ENCODE results near the gene PLXNA4.

PLXNA4 gene

GRCh38 chr7:132441935-132442334 is 134.3 kb downstream of the PLXNA4 start:
- Histone ChIP-seq H3K4me1 (ENCODE audit: control insufficient read depth, insufficient read depth, low read length, unreplicated experiment) (no peaks in the 10 kb centered on the region), H3K36me3 (ENCODE audit: insufficient read depth, low read length) (no peaks in the 10 kb centered on the region), H3K4me3 (ENCODE audit: low read depth, low read length) (no peak overlapping the region), H3K27me3 (ENCODE audit: insufficient read depth, low read length) (no peaks in the 10 kb centered on the region), H3K27ac (ENCODE audit: low read depth, low read length) (no peak overlapping the region), H3K79me2 (ENCODE audit: control insufficient read depth, insufficient read depth, low read length, unreplicated experiment) (no peaks in the 10 kb centered on the region), H2AFZ (ENCODE audit: low read length, unreplicated experiment) (no peak overlapping the region)

GRCh38 chr7:132440151-132440550 is 136.1 kb downstream of the PLXNA4 start:
- Histone ChIP-seq H3K79me2 (ENCODE audit: control insufficient read depth, insufficient read depth, low read length, unreplicated experiment) (no peaks in the 10 kb centered on the region), H3K4me1 (ENCODE audit: control insufficient read depth, insufficient read depth, low read length, unreplicated experiment) (no peaks in the 10 kb centered on the region), H3K27me3 (ENCODE audit: insufficient read depth, low read length) (no peaks in the 10 kb centered on the region), H3K36me3 (ENCODE audit: insufficient read depth, low read length) (no peaks in the 10 kb centered on the region), H3K27ac (ENCODE audit: low read depth, low read length) (no peak overlapping the region), H2AFZ (ENCODE audit: low read length, unreplicated experiment) (no peak overlapping the region), H3K4me3 (ENCODE audit: low read depth, low read length) (no peak overlapping the region)

- H3K36me3 ChIP-seq (ENCODE audit: insufficient read depth, low read length) = no peaks in the 10 kb centered on the region
- H3K27ac ChIP-seq (ENCODE audit: low read depth, low read length) = no peak overlapping the region
- H3K4me3 ChIP-seq (ENCODE audit: low read depth, low read length) = no peak overlapping the region
- no peaks in the 10 kb centered on the region for H3K4me1 ChIP-seq (ENCODE audit: control insufficient read depth, insufficient read depth, low read length, unreplicated experiment)
- no peaks in the 10 kb centered on the region for H3K79me2 ChIP-seq (ENCODE audit: control insufficient read depth, insufficient read depth, low read length, unreplicated experiment)
- no peak overlapping the region for H2AFZ ChIP-seq (ENCODE audit: low read length, unreplicated experiment)
- no peaks in the 10 kb centered on the region for H3K27me3 ChIP-seq (ENCODE audit: insufficient read depth, low read length)
Observed at GRCh38 chr7:132438926-132439325, 137.3 kb downstream of the PLXNA4 start.

GRCh38 chr7:132437730-132438129 is 138.5 kb downstream of the PLXNA4 start:
- H2AFZ ChIP-seq (ENCODE audit: low read length, unreplicated experiment) = no peak overlapping the region
- H3K4me1 ChIP-seq (ENCODE audit: control insufficient read depth, insufficient read depth, low read length, unreplicated experiment) = no peaks in the 10 kb centered on the region
- no peak overlapping the region for H3K4me3 ChIP-seq (ENCODE audit: low read depth, low read length)
- no peak overlapping the region for H3K27ac ChIP-seq (ENCODE audit: low read depth, low read length)
- H3K27me3 ChIP-seq (ENCODE audit: insufficient read depth, low read length) = no peaks in the 10 kb centered on the region
- no peaks in the 10 kb centered on the region for H3K36me3 ChIP-seq (ENCODE audit: insufficient read depth, low read length)
- no peaks in the 10 kb centered on the region for H3K79me2 ChIP-seq (ENCODE audit: control insufficient read depth, insufficient read depth, low read length, unreplicated experiment)

GRCh38 chr7:132436121-132436520 is 140.1 kb downstream of the PLXNA4 start:
- Histone ChIP-seq H2AFZ (ENCODE audit: low read length, unreplicated experiment) (no peak overlapping the region), H3K4me3 (ENCODE audit: low read depth, low read length) (no peak overlapping the region), H3K4me1 (ENCODE audit: control insufficient read depth, insufficient read depth, low read length, unreplicated experiment) (peaks cover 9% of the 10 kb centered on the region), H3K36me3 (ENCODE audit: insufficient read depth, low read length) (no peaks in the 10 kb centered on the region), H3K27me3 (ENCODE audit: insufficient read depth, low read length) (no peaks in the 10 kb centered on the region), H3K27ac (ENCODE audit: low read depth, low read length) (no peak overlapping the region), H3K79me2 (ENCODE audit: control insufficient read depth, insufficient read depth, low read length, unreplicated experiment) (no peaks in the 10 kb centered on the region)

GRCh38 chr7:132435016-132435990 is 141.0 kb downstream of the PLXNA4 start:
- Histone ChIP-seq H3K4me3 (ENCODE audit: low read depth, low read length) (no peak overlapping the region), H3K36me3 (ENCODE audit: insufficient read depth, low read length) (no peaks in the 10 kb centered on the region), H3K4me1 (ENCODE audit: control insufficient read depth, insufficient read depth, low read length, unreplicated experiment) (peaks cover 15% of the 10 kb centered on the region), H3K27me3 (ENCODE audit: insufficient read depth, low read length) (no peaks in the 10 kb centered on the region), H3K79me2 (ENCODE audit: control insufficient read depth, insufficient read depth, low read length, unreplicated experiment) (no peaks in the 10 kb centered on the region), H2AFZ (ENCODE audit: low read length, unreplicated experiment) (no peak overlapping the region), H3K27ac (ENCODE audit: low read depth, low read length) (no peak overlapping the region)

GRCh38 chr7:132434041-132434440 is 142.2 kb downstream of the PLXNA4 start:
- Histone ChIP-seq H2AFZ (ENCODE audit: low read length, unreplicated experiment) (no peak overlapping the region), H3K4me3 (ENCODE audit: low read depth, low read length) (no peak overlapping the region), H3K36me3 (ENCODE audit: insufficient read depth, low read length) (no peaks in the 10 kb centered on the region), H3K27me3 (ENCODE audit: insufficient read depth, low read length) (no peaks in the 10 kb centered on the region), H3K4me1 (ENCODE audit: control insufficient read depth, insufficient read depth, low read length, unreplicated experiment) (peaks cover 22% of the 10 kb centered on the region), H3K27ac (ENCODE audit: low read depth, low read length) (no peak overlapping the region), H3K79me2 (ENCODE audit: control insufficient read depth, insufficient read depth, low read length, unreplicated experiment) (no peaks in the 10 kb centered on the region)

- Histone ChIP-seq H3K27me3 (ENCODE audit: insufficient read depth, low read length) (no peaks in the 10 kb centered on the region), H3K36me3 (ENCODE audit: insufficient read depth, low read length) (no peaks in the 10 kb centered on the region), H2AFZ (ENCODE audit: low read length, unreplicated experiment) (no peak overlapping the region), H3K4me3 (ENCODE audit: low read depth, low read length) (no peak overlapping the region), H3K4me1 (ENCODE audit: control insufficient read depth, insufficient read depth, low read length, unreplicated experiment) (peaks cover 22% of the 10 kb centered on the region), H3K27ac (ENCODE audit: low read depth, low read length) (no peak overlapping the region), H3K79me2 (ENCODE audit: control insufficient read depth, insufficient read depth, low read length, unreplicated experiment) (no peaks in the 10 kb centered on the region)
Observed at GRCh38 chr7:132433301-132433700, 143.0 kb downstream of the PLXNA4 start.

GRCh38 chr7:132430861-132431822 is 145.1 kb downstream of the PLXNA4 start:
- Histone ChIP-seq H3K79me2 (ENCODE audit: control insufficient read depth, insufficient read depth, low read length, unreplicated experiment) (no peaks in the 10 kb centered on the region), H3K4me1 (ENCODE audit: control insufficient read depth, insufficient read depth, low read length, unreplicated experiment) (peaks cover 22% of the 10 kb centered on the region), H3K4me3 (ENCODE audit: low read depth, low read length) (peak overlapping the region; percentile 26; the same call in 1 of the 2 replicates), H3K36me3 (ENCODE audit: insufficient read depth, low read length) (no peaks in the 10 kb centered on the region), H3K27ac (ENCODE audit: low read depth, low read length) (peak overlapping the region; percentile 83), H2AFZ (ENCODE audit: low read length, unreplicated experiment) (no peak overlapping the region), H3K27me3 (ENCODE audit: insufficient read depth, low read length) (no peaks in the 10 kb centered on the region)

- Histone ChIP-seq H3K4me3 (ENCODE audit: low read depth, low read length) (no peak overlapping the region), H3K36me3 (ENCODE audit: insufficient read depth, low read length) (no peaks in the 10 kb centered on the region), H3K4me1 (ENCODE audit: control insufficient read depth, insufficient read depth, low read length, unreplicated experiment) (peaks cover 22% of the 10 kb centered on the region), H3K27me3 (ENCODE audit: insufficient read depth, low read length) (no peaks in the 10 kb centered on the region), H3K79me2 (ENCODE audit: control insufficient read depth, insufficient read depth, low read length, unreplicated experiment) (no peaks in the 10 kb centered on the region), H2AFZ (ENCODE audit: low read length, unreplicated experiment) (no peak overlapping the region), H3K27ac (ENCODE audit: low read depth, low read length) (peak overlapping the region; percentile 50)
Observed at GRCh38 chr7:132430041-132430855, 146.0 kb downstream of the PLXNA4 start.
